ENCODE measurements around the gene COASY.

The COASY gene

DNA sequence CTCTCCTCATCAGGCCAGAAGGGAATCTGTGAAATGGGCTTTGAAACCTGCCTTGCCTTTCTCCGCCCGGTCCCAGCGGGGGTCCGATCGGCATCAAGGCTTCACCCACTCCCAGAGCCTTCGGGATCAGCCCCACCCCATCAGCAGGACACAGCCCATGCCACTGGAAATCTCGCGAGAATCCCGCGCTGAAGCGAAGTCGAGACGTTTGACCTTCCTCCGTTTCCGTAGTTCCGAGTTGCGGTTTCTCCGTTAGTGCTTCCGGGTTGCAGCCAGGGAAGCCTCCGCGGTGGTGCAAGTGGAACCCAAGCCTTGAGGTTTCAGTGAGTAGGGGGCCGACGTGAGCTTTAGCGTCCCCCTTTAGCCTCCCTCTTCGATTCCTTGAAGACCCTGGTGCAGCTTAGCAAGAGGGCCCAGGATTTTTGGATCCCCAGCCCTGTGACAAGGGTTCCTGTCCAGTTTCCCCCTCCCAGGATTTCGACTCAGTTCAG lies at the start of gene COASY:
Gene COASY, plus strand, starts transcription at position 252 of the 491 bp plus-strand sequence. CDS start 475 bp downstream, outside the sequence.
- peak; percentile 95 for DNase-seq (ENCODE audit: low spot score)

DNA sequence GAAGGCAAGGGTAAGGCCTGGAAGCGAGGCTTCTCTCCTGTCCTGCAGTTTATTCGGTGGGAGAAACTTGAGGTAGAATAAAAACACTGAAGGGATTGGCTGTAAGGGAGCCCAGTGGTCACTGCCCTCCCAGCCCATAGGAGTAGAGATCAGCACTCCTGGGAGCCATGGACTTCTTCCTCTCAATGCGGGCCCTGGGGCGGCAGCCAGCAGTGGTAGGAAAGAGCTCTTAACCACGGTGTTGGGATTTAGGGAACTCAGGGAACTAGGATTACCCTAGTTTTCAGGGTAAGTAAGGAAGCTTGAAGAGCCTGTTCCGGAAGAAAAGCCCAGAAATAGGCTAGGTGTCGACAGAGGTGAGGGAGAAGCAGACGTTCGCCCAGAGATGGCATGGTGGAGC lies 49.7 kb upstream of the COASY start:
- no peak for DNase-seq (ENCODE audit: low spot score)

DNA sequence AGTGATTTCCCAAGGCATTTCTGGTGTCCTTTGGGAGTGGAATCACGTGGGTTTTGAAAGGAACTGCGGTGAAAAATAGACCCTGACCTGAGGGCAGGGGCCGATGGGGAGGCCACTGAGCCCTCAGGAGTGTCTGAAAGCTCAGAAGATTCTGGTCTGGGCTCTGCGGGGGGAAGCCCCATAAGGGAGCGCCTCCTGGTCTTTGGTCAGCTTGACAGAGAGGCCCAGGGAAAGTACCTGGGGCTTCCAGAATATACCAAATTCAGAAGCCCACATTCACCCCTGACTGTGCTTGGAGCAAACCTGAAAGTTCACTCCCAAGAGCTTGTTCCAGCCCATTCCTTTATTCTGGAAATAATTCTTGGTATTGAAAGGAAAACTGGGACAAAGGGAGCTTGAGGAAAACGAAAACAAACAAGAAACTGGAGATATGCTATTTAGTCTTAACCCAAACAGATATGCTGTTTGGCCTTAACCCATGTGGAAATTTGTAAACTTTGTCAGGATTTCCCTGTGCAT lies 49.2 kb upstream of the COASY start:
- no peak for DNase-seq (ENCODE audit: low spot score)

DNA sequence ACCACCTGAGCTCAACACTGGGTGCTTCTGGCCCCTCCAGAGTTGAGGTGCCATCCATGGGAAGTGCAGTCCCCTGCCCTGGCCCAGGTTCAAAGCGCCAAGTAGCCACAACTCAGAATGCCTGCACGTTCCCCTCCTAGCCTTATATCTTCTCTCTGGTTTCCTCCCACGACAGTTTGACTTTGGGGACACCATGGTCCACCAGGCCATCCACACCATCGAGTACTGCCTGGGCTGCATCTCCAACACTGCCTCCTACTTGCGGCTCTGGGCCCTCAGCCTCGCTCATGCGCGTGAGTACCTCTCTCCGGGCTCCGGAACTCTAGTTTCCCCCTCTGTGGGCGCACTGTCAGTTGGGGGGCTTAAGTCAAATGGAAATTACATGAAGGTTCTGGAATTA lies 48.3 kb upstream of the COASY start:
- no peak for DNase-seq (ENCODE audit: low spot score)

DNA sequence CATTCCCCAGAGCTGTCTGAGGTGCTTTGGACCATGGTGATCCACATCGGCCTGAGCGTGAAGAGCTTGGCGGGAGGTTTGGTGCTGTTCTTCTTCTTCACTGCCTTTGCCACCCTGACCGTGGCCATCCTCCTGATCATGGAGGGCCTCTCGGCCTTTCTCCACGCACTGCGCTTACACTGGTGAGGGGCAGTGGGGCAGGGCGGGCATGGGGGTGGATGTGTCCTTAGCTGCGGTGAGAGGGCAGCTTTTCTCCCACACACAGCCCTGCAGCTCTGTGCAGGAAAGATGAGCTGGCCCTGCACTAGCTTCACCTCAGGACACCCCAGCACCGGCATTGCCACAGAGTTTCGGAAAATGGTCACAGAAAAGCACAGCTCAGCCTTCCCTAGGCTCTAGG lies 47.7 kb upstream of the COASY start:
- no peak for DNase-seq (ENCODE audit: low spot score)

DNA sequence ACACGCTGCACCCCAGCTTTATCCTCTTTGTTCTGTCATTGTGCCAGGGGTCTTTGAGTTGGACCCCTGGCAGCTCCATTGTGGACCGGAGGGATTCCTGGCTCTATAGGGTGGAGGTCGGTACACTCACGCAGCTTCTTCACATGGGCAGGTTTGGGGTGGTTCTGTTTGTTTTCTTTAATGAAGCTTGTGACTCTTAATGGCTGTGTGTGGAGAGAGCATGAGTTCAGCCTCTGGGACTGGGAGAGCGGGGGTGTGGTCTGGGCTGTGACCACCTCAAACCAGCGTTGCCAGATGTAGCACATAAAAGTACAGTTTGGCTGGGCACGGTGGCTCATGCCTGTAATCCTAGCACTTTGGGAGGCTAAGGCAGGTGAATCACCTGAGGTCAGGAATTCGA lies 47.1 kb upstream of the COASY start:
- DNase-seq (ENCODE audit: low spot score), result no peak

DNA sequence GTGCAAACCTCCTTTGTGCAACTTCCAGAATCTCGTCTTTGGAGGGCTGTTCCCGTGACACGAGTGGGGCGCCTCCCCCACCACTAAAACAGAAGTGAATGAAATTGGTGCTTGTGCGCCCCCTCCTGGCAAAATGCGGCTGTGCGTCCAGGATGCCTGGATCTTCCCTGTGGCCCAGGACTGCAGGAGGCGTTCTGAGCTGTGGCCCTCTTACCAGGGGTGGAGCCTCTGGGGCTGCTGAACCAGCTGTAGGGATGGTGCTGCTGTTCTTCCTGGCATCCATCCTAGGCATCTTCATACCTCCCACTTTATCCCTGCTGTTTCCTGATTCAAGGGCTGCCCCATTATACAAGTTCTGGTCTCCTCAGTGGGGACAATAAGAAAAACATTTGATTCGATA lies 44.4 kb upstream of the COASY start:
- peak; percentile 79 for DNase-seq (ENCODE audit: low spot score)

DNA sequence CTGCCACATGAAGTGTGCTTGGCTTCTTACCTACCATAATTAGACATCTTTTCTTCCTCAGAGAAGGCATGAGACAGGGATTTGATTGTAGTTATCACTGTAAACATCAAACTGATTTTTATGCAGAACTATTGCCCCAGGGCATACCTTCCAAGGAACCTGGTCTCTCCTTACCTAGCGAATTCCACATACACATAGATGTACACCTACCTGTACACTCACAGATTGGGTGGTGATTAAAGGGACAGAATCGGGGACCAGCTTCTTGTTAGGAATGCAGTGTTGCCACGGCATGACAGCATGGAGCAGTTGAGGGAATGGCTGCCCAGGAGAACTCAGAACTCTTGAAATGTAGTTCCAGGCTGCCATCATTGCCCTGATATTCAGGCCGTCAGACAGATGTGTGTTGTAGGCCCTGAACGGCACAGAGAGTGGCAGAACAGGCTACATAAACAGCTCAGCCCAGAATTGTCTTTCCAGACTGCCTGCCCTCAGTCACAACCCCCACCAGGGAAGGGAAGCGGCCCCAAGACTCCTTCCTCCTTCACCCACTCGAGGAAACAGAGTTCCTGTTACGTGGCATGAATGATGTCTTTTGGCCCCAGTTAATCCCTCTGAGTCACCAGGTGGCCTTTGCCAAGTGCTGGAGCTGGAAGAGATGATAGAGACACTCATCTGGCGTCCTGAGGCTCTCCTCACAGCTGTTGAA lies 43.7 kb upstream of the COASY start:
- DNase-seq (ENCODE audit: low spot score), result no peak

DNA sequence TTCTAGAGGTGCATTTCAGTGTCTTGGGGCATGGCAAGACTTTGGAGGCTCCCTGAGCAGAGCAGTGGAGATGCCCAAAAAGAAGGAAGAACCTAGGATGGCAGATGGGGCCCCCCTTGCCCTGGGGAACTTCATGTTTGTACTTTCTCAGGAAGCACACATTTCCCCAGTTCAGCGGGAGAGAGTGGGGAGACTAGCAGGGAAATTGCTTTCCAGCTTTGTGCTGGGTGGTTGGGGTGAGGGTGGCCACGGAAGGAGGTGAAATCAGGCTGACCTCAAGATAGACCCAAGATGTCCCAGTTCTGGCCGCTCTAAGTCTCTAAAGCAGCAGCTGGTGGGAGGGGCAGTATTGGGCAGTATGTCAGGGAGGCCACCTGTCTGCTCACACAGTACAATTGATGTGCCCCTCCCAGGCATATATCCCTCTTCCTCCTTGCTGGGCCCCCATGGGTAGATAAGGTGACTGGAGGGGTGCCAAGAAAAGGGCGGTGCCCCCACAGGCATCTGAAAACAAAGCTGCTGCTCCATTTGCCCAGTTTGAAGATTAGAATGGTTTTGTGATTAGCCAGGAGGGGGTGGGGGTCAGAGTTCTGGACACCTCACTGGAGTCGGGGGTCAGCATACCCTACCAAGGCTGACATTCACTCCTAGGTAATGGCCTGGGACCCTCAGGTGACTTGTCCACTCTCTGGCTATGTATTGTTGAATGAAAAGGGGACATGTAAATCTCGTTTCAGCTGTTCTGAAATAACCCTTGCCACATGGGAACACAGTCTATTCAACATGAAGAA lies 43.0 kb upstream of the COASY start:
- DNase-seq (ENCODE audit: low spot score), result no peak

DNA sequence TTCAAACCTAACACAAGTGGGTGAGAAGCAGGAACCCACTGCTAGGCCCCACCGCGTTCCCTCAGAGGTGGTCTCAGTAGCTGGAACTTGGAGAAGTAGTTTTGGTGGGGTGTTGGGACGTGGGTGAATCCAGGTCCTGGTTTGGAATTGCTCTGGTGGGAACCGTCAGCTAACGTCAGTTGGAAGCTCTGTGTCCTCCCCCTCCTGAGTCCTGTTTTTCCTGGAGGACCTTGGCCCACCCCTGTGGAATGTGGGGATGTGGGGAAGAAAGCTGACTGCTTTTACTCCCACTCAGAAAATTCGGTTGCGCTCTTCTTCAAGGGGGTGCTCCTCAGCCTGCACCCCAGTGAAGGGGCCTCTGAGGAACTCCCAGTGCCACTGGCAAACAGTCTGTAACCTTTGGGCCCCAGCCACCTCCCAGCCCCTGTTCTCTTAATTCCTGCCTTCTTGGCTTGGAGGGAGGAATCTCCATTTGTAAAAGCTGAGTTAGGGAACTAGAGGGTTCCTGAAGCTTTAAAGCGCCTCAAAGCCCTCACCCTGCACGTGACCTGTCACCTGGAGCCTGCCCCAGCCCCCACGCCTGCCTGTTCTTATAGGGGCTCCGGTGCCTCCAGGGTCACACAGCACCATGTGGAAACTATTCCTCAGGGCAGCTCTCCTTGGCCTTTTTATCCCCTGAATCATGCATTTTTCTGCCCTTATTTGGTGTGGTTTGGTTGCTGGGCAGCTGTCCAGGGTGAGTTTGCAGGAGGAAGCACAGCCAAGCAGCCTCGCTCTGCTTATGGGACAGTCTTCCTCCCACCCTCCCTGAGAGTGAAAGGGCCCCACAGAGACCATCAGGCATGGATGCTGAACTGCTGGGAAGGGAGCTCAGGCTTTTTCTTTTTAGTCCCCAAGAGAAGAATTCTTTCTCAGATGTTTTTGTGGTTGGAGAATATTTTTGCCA lies 42.1 kb upstream of the COASY start:
- DNase-seq (ENCODE audit: low spot score), result no peak

DNA sequence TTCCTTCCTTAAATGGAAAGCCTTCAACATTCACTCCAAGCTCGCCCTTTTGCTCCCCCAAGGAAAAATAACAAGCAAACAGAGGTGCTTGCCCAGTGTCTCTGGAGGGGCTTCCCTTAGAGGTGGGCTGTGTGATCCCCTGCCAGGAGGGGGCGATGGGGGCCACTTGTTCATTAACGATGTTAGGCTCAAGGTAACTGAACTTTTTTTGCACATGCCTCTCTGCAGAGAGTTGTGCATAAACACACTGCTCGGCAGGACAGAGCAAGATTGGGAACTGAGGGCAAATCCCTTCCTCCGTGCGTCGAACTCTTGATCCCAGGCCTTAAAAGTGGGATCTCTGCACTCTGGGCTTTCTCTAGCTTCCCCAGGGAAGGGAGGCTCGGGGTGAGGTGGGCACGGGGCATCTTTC lies 41.4 kb upstream of the COASY start:
- DNase-seq (ENCODE audit: low spot score), result no peak

DNA sequence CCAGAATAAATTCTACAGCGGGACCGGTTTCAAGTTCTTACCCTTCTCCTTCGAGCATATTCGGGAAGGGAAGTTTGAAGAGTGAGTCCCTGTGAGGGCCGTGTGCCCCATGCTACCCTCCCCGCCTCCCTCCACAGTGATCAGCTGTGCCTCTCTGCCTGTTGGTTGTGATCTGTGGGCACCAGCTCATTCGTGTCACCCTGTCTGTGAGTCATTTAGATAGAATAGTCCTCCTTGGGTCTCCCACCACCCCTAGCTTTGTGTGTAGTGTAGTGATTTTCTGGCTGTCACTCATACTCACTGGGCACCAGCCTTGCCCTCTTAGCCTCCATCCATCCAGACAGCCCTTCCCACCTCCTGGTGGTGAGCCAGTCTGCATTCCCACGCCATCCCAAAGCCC lies 40.9 kb upstream of the COASY start:
- no peak for DNase-seq (ENCODE audit: low spot score)

DNA sequence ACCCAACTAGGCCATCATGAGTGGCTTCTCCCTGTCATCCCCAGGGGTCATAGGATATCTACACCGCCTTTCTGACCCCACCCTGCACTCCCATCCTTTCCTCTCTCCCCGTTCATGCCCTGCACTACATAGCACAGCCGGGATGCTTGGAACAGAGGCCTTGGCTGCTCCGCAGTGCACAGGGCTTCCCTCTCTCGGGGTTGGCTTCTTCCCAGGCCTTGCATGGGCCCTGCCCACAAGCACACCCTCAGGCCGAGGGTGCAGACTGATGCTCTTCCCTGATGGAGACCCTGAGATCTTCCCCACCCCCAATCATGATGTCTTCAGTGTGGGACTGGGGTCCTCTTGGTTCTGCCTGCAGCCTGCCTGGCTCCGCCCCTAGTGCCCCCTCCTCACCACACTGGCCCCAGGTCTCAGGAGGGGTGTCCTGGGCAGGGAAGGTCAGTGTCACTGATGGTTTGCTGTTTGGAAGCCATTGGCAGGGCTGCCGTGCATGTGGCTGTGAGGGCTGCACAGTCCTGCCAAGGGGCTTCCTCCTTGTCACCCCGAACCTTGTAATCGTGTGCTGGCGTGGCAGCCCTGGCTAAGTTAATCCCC lies 40.2 kb upstream of the COASY start:
- no peak for DNase-seq (ENCODE audit: low spot score)

DNA sequence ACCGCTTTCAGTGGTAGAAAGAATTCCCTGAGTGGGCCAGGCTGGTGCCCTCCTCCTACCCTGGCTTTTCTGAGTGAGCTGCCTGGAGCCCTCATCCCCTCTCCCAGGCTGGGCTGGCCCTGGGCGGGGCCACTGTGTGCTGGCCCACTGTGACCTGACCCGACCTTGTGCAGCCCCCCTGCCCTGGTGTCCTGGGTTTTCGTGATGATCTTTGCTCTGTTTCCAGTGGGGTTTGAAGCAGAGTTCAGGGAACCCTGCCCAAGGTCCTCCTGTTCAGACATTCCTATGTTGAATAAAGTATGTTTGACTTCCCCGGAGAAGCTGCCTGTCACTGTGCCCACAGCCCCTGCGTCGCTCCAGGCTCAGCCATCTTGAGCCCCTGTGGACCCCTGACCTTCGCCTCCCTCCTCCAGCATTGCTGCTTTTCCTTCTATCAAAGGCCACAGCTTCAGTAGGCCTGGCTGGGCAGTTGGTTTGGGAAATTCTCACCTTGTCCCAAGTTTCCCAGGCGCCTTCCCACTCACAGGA lies 39.6 kb upstream of the COASY start:
- no peak for DNase-seq (ENCODE audit: low spot score)

DNA sequence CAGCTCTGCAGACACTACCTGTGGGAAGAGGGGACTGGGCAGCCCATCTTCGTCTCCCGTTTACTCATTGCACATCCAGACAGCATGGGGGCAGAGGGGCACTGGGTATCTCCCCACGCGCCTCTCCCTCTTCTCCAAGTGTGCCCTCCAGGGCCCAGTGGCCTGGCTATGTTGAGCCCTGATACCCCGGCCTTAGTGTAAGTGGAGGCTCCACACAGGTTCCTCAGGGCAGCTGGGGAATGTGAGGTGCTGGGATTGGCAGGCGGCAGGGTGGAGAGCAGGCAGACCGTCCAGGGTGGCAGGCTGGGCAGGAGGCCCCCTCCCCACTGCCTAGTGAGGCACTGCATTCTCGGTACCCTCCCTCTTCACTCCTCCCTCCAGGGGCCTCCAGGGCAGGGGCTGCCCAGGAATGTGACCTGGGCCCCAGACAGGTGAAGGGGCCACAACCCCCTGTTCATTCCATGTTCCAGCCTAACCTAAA lies 39.1 kb upstream of the COASY start:
- DNase-seq (ENCODE audit: low spot score), result no peak

DNA sequence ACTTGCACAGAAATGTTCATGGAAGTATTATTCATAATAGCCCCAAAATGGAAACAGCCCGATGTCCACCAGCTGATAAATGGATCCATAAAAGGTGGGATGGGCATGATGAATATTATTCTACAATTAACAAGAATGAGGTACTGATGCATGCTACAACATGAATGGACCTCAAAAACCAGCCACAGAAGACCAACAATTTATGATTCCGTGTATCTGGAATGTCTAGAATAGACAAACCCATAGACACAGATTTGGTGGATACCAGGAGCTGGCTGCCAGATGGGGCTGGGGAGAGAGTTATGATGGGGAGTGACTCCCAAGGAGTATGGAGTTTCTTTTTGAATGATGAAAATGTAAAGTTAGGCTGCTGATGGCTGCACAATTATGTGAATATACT lies 36.7 kb upstream of the COASY start:
- no peak for DNase-seq (ENCODE audit: low spot score)

DNA sequence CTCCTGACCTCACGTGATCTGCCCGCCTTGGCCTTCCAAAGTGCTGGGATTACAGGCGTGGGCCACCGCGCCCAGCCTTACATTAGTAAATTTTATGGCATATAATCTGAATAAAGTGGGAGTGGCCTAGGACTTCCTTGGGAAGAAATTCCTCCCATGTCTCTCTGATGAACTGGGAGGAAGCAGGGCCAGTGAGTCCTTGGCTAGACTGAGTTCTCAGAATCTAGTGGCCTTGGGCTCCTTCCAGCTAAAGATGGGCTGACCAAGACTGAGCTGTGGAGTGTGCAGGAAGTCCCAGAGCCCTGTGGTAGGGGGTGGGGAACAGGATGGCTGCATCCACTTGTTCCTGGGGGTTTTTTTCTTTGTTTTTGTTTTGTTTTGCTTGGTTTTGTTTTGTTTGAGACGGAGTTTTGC lies 35.9 kb upstream of the COASY start:
- DNase-seq (ENCODE audit: low spot score), result no peak

DNA sequence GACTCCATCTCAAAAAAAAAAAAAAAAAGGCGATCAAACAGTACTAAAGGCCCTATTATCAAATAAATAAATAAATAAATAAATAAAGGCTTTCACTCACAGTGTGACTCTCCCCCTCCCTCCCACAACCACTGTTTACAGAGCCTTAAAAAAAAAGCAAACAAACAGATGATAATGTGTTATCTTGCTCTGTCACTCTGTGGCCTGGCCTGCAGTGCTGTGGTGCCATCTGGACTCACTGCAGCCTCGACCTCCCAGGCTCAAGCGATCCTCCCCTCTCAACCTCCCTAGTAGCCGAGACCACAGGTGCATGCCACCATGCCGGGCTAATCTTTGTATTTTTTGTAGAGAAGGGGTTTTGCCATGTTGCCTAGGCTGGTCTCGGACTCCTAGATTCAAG lies 34.0 kb upstream of the COASY start:
- no peak for DNase-seq (ENCODE audit: low spot score)

DNA sequence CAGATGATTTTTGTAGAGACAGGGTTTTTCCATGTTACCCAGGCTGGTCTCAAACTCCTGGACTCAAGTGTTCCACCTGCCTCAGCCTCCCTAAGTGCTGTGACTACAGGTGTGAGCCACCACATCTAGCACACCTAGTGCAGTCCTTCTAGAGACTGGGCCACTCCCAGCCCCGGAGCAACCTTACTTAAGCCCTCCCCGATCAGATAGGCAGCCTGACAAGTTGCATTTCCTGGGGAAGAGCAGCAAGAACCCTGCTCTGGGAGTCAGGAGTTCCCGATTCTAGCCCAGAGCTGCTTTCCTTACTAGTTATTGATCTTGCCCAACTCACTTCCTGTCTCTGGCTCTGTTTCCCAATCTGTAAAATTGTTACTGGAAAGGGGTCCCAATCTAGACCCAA lies 32.9 kb upstream of the COASY start:
- DNase-seq (ENCODE audit: low spot score), result no peak

DNA sequence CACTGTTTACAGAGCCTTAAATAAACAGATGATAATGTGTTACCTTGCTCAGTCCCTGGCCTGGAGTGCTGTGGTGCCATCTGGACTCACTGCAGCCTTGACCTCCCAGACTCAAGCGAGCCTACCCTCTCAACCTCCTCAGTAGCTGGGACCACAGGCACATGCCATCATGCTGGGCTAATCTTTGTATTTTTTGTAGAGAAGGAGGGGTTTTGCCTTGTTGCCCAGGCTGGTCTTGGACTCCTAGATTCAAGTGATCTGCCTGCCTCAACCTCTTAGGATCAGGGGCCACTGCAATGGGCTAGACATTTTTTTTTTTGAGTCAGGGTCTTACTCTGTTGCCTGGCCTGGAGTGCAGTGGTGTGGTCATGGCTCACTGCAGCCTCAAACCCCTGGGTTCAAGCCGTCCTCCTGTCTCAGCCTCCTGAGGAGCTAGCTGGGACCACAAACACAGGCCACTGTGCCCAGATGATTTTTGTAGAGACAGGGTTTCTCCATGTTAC lies 30.9 kb upstream of the COASY start:
- DNase-seq (ENCODE audit: low spot score), result no peak
